C4-2B (cell line): Measurements from ENCODE around the gene SH3GLB2.

Source experiments
- ZFX ChIP-seq: fragments of 450-650 bp; IDR thresholded peaks from 2 replicates; pipeline ENCODE4 v1.6.1; 2017
- TF ChIP-seq, protein P1 (sequence below): fragments of 450-650 bp; conservative IDR thresholded peaks from 2 replicates; pipeline ENCODE4 v1.5.1; 2017; ENCODE audit warnings: mild to moderate bottlenecking

DNA sequence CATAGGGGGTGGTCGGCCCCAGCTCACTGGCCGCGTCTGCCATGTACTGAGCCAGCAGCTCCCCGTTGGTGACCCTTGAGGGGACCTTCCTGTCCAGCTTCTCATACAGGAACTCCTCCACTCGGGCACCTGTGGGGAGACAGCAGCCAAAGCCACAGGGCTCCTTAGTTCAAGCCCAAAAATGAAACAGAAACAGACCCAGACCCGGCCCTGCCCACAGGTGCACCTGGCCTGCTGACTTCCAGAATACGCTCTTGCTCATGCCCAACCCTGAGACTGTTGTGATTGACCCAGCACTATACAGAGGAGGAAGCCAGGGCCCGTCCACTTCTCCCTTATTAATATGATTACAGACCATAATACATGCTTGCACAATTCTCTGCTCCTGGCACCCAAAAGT lies 7.0 kb downstream of the SH3GLB2 start:
- TF ChIP-seq, protein P1, sequence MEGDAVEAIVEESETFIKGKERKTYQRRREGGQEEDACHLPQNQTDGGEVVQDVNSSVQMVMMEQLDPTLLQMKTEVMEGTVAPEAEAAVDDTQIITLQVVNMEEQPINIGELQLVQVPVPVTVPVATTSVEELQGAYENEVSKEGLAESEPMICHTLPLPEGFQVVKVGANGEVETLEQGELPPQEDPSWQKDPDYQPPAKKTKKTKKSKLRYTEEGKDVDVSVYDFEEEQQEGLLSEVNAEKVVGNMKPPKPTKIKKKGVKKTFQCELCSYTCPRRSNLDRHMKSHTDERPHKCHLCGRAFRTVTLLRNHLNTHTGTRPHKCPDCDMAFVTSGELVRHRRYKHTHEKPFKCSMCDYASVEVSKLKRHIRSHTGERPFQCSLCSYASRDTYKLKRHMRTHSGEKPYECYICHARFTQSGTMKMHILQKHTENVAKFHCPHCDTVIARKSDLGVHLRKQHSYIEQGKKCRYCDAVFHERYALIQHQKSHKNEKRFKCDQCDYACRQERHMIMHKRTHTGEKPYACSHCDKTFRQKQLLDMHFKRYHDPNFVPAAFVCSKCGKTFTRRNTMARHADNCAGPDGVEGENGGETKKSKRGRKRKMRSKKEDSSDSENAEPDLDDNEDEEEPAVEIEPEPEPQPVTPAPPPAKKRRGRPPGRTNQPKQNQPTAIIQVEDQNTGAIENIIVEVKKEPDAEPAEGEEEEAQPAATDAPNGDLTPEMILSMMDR: no peak
- no peak for TF ChIP-seq ZFX
